GM23248 (cell line): ENCODE results near the gene ZGPAT. TPM values are rescaled to one million over a fixed set of nuclear protein-coding genes. Genes with fewer than 3 reads are reported as not detected.

Experiments used
- DNase-seq: peaks from one replicate; pipeline ENCODE4 v3.0.0-alpha.2; 2015
- H2AFZ ChIP-seq: fragments of 200-600 bp; sonication (generic); 2 replicates; pipeline ENCODE4 v1.6.1; 2016; ENCODE audit warnings: antibody characterized with exemption
- H3F3A ChIP-seq: fragments of 200-600 bp; sonication (generic); 2 replicates; pipeline ENCODE4 v1.6.1; 2016; ENCODE audit warnings: mild to moderate bottlenecking, antibody characterized with exemption, mixed run types; ENCODE audit not compliant: insufficient read depth
- H3K27ac ChIP-seq: fragments of 200-600 bp; sonication (generic); 2 replicates; pipeline ENCODE4 v1.5.1; 2016; ENCODE audit warnings: mild to moderate bottlenecking
- H3K27me3 ChIP-seq: fragments of 200-600 bp; sonication (generic); replicated peaks from 2 replicates; pipeline ENCODE4 v1.6.1; 2016; ENCODE audit warnings: mild to moderate bottlenecking; ENCODE audit not compliant: insufficient read depth
- H3K36me3 ChIP-seq: fragments of 200-600 bp; sonication (generic); 2 replicates; pipeline ENCODE4 v1.6.1; 2016; ENCODE audit warnings: low read depth, mild to moderate bottlenecking
- H3K4me1 ChIP-seq: fragments of 200-600 bp; sonication (generic); 2 replicates; pipeline ENCODE4 v1.6.1; 2016; ENCODE audit warnings: mild to moderate bottlenecking; ENCODE audit not compliant: insufficient read depth
- H3K4me2 ChIP-seq: fragments of 200-600 bp; sonication (generic); one replicate; pipeline ENCODE4 v1.6.1; 2016; ENCODE audit warnings: mild to moderate bottlenecking; ENCODE audit not compliant: unreplicated experiment
- H3K4me3 ChIP-seq: fragments of 200-600 bp; sonication (generic); 2 replicates; pipeline ENCODE4 v1.5.1; 2016; ENCODE audit warnings: mild to moderate bottlenecking
- H3K79me2 ChIP-seq: fragments of 200-600 bp; sonication (generic); 2 replicates; pipeline ENCODE4 v1.6.1; 2016; ENCODE audit warnings: mild to moderate bottlenecking; ENCODE audit not compliant: insufficient read depth
- H3K9ac ChIP-seq: fragments of 200-600 bp; sonication (generic); 2 replicates; pipeline ENCODE4 v1.6.1; 2016; ENCODE audit warnings: mild to moderate bottlenecking
- H3K9me2 ChIP-seq: fragments of 200-600 bp; sonication (generic); 2 replicates; pipeline ENCODE4 v1.6.1; 2016; ENCODE audit warnings: mixed run types, mild to moderate bottlenecking, moderate library complexity; ENCODE audit not compliant: insufficient read depth
- H3K9me3 ChIP-seq: fragments of 200-600 bp; sonication (generic); one replicate; pipeline ENCODE4 v1.6.1; 2017; ENCODE audit warnings: low read depth
- H4K20me1 ChIP-seq: fragments of 200-600 bp; sonication (generic); 2 replicates; pipeline ENCODE4 v1.6.0; 2016; ENCODE audit not compliant: insufficient read depth
- EZH2 ChIP-seq: fragments of 200-600 bp; sonication (generic); IDR thresholded peaks from 2 replicates; pipeline ENCODE4 v1.6.1; 2018; ENCODE audit warnings: antibody characterized with exemption, mild to moderate bottlenecking; ENCODE audit not compliant: insufficient read depth, poor library complexity, severe bottlenecking
- EZH2phosphoT487 ChIP-seq: fragments of 200-600 bp; sonication (generic); IDR thresholded peaks from 2 replicates; pipeline ENCODE4 v1.6.1; 2018; ENCODE audit warnings: antibody characterized with exemption, moderate library complexity, mild to moderate bottlenecking, low read depth; ENCODE audit not compliant: insufficient read depth
- WGBS, 2 experiments: methylation state at CpG; one replicate each; pipeline ENCODE4 v1.1.6; 2015 to 2017; ENCODE audit warnings: low lambda C conversion rate in 2 of 2, low coverage in 1 of 2; ENCODE audit errors: missing lambda C conversion rate in 2 of 2; 5-methylcytosine and 5-hydroxymethylcytosine counted together
- in situ Hi-C: fragments of 300-500 bp; cut with MboI; formaldehyde crosslinking; loops from 2 replicates; pipeline ENCODE4 v1.15.0; 2020
- polyA plus RNA-seq: library from polyadenylated mRNA; unstranded; fragments of >200 nt; fragmentation: Nextera tagmentation; extraction: Ambion mirVana; gene quantifications from 2 replicates; pipeline ENCODE4 v1.2.1, GENCODE V29; 2016
- total RNA-seq: library from RNA; depleted of rRNA; stranded (reverse); fragments of >200 nt; shearing (Covaris generic); gene quantifications from 2 replicates; pipeline ENCODE4 v1.2.3, GENCODE V29; 2014

The ZGPAT gene
- total and polyA plus RNA-seq, 2 experiments from 2014 or later = 22.7 to 28.5 TPM

GRCh38 chr20:63690898-63691710 is 16.7 kb upstream of the ZGPAT start:
- H4K20me1 ChIP-seq = no peaks in the 10 kb centered on the region
- H3K27ac ChIP-seq = no peak overlapping the region
- no peak overlapping the region for H2AFZ ChIP-seq
- in situ Hi-C loops = no loop called here
- H3K9ac ChIP-seq = no peak overlapping the region
- no peak for DNase-seq
- no peak for TF ChIP-seq EZH2
- TF ChIP-seq EZH2phosphoT487 = no peak
- H3K4me2 ChIP-seq = no peak overlapping the region
- no peaks in the 10 kb centered on the region for H3K36me3 ChIP-seq
- H3K9me2 ChIP-seq = no peaks in the 10 kb centered on the region
- H3F3A ChIP-seq = peaks cover 10% of the 10 kb centered on the region; the same call in 1 of the 2 replicates
- no peaks in the 10 kb centered on the region for H3K27me3 ChIP-seq
- peaks cover 17% of the 10 kb centered on the region for H3K4me1 ChIP-seq
- no peaks in the 10 kb centered on the region for H3K9me3 ChIP-seq
- no peak overlapping the region for H3K4me3 ChIP-seq
- H3K79me2 ChIP-seq = no peaks in the 10 kb centered on the region
- 88 to 92% methylated on average over 22 to 24 of the region's 24 CpGs for WGBS, 2 experiments

DNA sequence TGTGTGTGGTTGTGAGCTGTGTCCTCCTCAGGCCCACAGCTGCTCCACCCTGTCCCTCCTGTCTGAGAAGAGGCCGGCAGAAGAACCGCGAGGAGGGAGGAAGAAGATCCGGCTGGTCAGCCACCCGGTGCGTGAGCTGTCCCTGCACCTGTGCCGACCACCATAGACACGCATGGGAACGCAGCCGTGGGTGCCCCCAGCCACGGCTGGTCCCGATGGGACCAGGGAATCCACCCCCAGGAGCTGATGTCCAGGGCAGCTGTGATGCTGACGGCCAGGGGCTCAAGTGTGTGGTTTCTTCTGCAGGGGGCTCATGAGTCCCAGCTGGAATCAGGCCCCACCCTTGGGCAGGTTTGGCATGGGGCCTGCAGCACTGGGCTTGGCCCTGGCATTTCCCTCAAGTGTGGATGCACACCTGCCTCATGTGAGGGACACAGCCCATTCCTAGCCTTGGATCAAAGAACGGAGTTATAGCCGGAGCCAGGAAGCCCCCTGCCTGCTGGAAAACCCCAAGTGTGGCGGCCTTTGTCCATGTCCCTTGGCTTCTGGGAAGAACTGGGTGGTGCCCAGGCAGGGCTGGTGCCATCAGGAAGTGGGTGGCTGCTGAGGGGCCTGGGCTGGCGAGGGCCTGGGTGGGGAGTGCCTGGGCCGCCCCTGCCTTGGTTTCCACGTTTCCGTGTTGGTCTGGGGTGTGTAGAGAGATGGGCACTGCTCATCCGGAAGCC is 16.0 kb upstream of the ZGPAT start:
- H3K4me3 ChIP-seq = no peak overlapping the region
- H3F3A ChIP-seq = peaks cover 8% of the 10 kb centered on the region; the same call in 1 of the 2 replicates
- no peaks in the 10 kb centered on the region for H3K36me3 ChIP-seq
- no peaks in the 10 kb centered on the region for H3K27me3 ChIP-seq
- H3K9me2 ChIP-seq = no peaks in the 10 kb centered on the region
- TF ChIP-seq EZH2phosphoT487 (no peak), EZH2 (no peak)
- no peak overlapping the region for H3K9ac ChIP-seq
- no peaks in the 10 kb centered on the region for H3K79me2 ChIP-seq
- no peak for DNase-seq
- H2AFZ ChIP-seq = no peak overlapping the region
- no peak overlapping the region for H3K4me2 ChIP-seq
- in situ Hi-C loops = no loop called here
- H3K4me1 ChIP-seq = peaks cover 9% of the 10 kb centered on the region
- H4K20me1 ChIP-seq = no peaks in the 10 kb centered on the region
- 86 to 91% methylated on average over 15 of the region's 21 CpGs for WGBS, 2 experiments
- no peaks in the 10 kb centered on the region for H3K9me3 ChIP-seq
- H3K27ac ChIP-seq = no peak overlapping the region

DNA sequence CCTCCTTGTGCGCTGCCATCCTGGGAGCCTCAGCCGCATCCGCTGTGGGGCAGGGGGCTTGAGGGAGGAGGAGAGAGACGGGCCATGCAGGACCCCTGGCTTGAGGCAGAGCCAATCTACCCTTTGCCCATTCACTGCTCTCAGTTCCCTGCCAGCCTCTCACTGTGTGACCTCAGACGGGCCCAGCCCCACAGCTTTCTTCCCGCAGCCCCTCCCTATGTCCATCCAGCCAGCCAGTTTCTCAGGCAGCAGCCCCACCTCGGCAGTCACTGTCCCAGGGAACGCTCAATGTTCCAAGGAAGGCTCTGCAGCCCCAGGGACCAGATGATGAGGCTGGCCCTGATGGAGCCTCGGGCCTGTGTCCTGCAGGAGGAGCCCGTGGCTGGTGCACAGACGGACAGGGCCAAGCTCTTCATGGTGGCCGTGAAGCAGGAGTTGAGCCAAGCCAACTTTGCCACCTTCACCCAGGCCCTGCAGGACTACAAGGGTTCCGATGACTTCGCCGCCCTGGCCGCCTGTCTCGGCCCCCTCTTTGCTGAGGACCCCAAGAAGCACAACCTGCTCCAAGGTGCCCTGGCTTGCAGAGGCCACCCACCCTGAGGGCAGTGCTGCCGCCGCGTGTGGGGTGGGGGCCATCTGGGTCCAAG is 15.3 kb upstream of the ZGPAT start:
- Histone ChIP-seq H3F3A (peaks cover 3% of the 10 kb centered on the region; the same call in 1 of the 2 replicates), H3K4me3 (no peak overlapping the region), H2AFZ (no peak overlapping the region), H3K79me2 (no peaks in the 10 kb centered on the region), H3K27ac (no peak overlapping the region), H3K9me2 (no peaks in the 10 kb centered on the region), H3K27me3 (no peaks in the 10 kb centered on the region), H3K4me2 (no peak overlapping the region), H4K20me1 (no peaks in the 10 kb centered on the region), H3K9ac (no peak overlapping the region), H3K36me3 (no peaks in the 10 kb centered on the region), H3K4me1 (peaks cover 2% of the 10 kb centered on the region), H3K9me3 (no peaks in the 10 kb centered on the region)
- peak; percentile 53 for DNase-seq
- WGBS, 2 experiments = 54 to 61% methylated on average over 17 to 20 of the region's 20 CpGs
- in situ Hi-C loops = no loop called here
- TF ChIP-seq EZH2phosphoT487 = no peak
- no peak for TF ChIP-seq EZH2

- Histone ChIP-seq H3K9ac (no peak overlapping the region), H3K4me3 (no peak overlapping the region), H3F3A (no peaks in the 10 kb centered on the region), H2AFZ (no peak overlapping the region), H3K4me2 (no peak overlapping the region), H3K27ac (no peak overlapping the region), H3K27me3 (no peaks in the 10 kb centered on the region), H3K4me1 (0 out of 2 replicates have a peak, but pooled peaks cover 6% of the 10 kb centered on the region), H4K20me1 (no peaks in the 10 kb centered on the region), H3K36me3 (no peaks in the 10 kb centered on the region), H3K9me3 (no peaks in the 10 kb centered on the region), H3K79me2 (no peaks in the 10 kb centered on the region), H3K9me2 (no peaks in the 10 kb centered on the region)
- in situ Hi-C loops = no loop called here
- TF ChIP-seq EZH2 (no peak), EZH2phosphoT487 (no peak)
- WGBS, 2 experiments = 88 to 89% methylated on average over 9 of the region's 10 CpGs
- no peak for DNase-seq
These were observed 14.6 kb upstream of the ZGPAT start for GRCh38 chr20:63693083-63693732.
